ENCODE data around the gene PSME1. TPM values are rescaled to one million over a fixed set of nuclear protein-coding genes. Genes with fewer than 3 reads are reported as not detected.

PSME1 gene
- total and polyA plus RNA-seq, 10 of the 15 experiments (the other 5 are each of a cell fraction or from before 2014, with no cell fraction given), result 250 to 1,378 (median 412) TPM

DNA sequence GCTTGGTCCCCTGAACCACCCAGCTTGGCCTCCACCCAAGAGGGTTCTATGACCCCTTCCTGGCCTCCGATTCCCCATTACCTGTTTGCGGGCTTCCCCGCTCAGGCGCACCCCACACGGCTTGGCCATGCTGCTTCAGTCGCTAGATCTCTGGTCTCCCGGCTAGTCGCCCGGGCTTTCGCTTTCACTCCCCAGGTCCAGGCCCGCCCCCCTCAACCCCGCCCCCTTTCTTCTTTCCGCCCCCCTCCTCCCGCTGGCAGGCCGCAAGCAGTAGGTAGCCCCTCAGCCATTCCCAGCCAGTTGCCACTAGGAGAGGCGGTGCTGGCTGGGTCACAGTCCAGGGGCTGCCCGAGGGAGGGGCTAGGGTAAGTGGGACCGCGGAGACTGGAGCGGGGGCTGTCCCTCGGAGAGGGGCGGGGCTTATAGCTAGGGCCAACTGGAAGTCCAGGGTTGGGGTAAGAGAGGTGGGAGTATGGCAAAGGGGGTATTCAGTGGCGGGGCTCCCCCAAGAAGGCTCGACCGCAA, 10.5 kb downstream of the PSME1 start, which contains the start of gene PSME2:
Gene PSME2, minus strand, starts transcription at position 158 of the 525 bp plus-strand sequence. Its CDS starts 29 bp downstream, at position 129.
- peak within 1 kb of the TSS; percentile 94 for H3K27ac ChIP-seq (ENCODE audit: control insufficient read depth, insufficient read depth)
- in situ Hi-C loops (cut with MboI) (no loop called here), intact Hi-C loops (cut with micrococcal nuclease; ENCODE audit: unreplicated experiment) (loop anchor here (5.0 kb wide), 1 partner anchor 151 kb away; the partner anchor contains the start of genes DHRS1 and NOP9)
- SMC1A ChIA-PET (ENCODE audit: uncharacterized antibody, unreplicated experiment), result interaction anchor here (0.6 to 4.8 kb wide), 13 partner anchors 10 to 1177 kb away, joined by 3 to 54 read pairs (median 7); partner anchors contain the start of genes DCAF11, IPO4, IRF9 and NRL
- no peaks in the 10 kb centered on the region; the same call in 2 of the 3 replicates for H3K9me3 ChIP-seq (replicated peaks; ENCODE audit: control insufficient read depth, insufficient read depth, low read length)
- RAD21 ChIA-PET (ENCODE audit: unreplicated experiment), result interaction anchor here (0.6 to 3.9 kb wide), 19 partner anchors 9 to 163 kb away, joined by 3 to 37 read pairs (median 6); partner anchors contain the start of genes CHMP4A, CIDEB, DCAF11 and IPO4
- H2AFZ ChIP-seq (ENCODE audit: control insufficient read depth, low read depth, low read length), result peak within 1 kb of the TSS; percentile 66
- H4K20me1 ChIP-seq (ENCODE audit: control insufficient read depth, insufficient read depth), result no peaks in the 10 kb centered on the region
- peaks cover 14% of the 10 kb centered on the region for H3K4me1 ChIP-seq (ENCODE audit: control insufficient read depth, insufficient read depth, low read length)
- peak; percentile 93 for DNase-seq (ENCODE audit: low read depth, low spot score)
- H3K79me2 ChIP-seq (ENCODE audit: control insufficient read depth, insufficient read depth, low read length), result peaks cover 61% of the 10 kb centered on the region
- peak within 1 kb of the TSS; percentile 88 for H3K4me2 ChIP-seq (ENCODE audit: control insufficient read depth, insufficient read depth)
- POLR2A ChIA-PET, result interaction anchor here (0.6 to 5.8 kb wide), 24 partner anchors 9 to 826 kb away, joined by 3 to 99 read pairs (median 8); partner anchors contain the start of genes CHMP4A, CIDEB, DCAF11 and IPO4
- H3K27me3 ChIP-seq (replicated peaks in 1 of 2; ENCODE audit: control insufficient read depth in 2 of 2, insufficient read depth in 2 of 2, low read length in 1 of 2), result no peaks in the 10 kb centered on the region
- BruUV-seq (replicated peaks), result no TSS peak
- CTCF ChIA-PET, result interaction anchor here (0.7 to 8.2 kb wide), 15 partner anchors 10 to 285 kb away, joined by 3 to 63 read pairs (median 6); partner anchors contain the start of genes CHMP4A, CIDEB, DCAF11 and IRF9
- peak; percentile 81 for FAIRE-seq
- ATAC-seq, result peak; percentile 81
- H3K9ac ChIP-seq (ENCODE audit: control insufficient read depth, insufficient read depth, low read length), result peak within 1 kb of the TSS; percentile 88
- peak within 1 kb of the TSS; percentile 82 for H3K4me3 ChIP-seq
- WGBS (ENCODE audit: insufficient coverage, insufficient replicate concordance, low lambda C conversion rate, missing lambda C conversion rate), result 2% methylated on average over 18 of the region's 25 CpGs
- peaks cover 15 to 44% of the 10 kb centered on the region in 2 experiments for H3K36me3 ChIP-seq (ENCODE audit: control insufficient read depth in 2 of 2, insufficient read depth in 2 of 2, low read length in 1 of 2)
- TF ChIP-seq ZNF217 (IDR thresholded peaks at IDR 0.05), result no peak
- TF ChIP-seq, protein P1, sequence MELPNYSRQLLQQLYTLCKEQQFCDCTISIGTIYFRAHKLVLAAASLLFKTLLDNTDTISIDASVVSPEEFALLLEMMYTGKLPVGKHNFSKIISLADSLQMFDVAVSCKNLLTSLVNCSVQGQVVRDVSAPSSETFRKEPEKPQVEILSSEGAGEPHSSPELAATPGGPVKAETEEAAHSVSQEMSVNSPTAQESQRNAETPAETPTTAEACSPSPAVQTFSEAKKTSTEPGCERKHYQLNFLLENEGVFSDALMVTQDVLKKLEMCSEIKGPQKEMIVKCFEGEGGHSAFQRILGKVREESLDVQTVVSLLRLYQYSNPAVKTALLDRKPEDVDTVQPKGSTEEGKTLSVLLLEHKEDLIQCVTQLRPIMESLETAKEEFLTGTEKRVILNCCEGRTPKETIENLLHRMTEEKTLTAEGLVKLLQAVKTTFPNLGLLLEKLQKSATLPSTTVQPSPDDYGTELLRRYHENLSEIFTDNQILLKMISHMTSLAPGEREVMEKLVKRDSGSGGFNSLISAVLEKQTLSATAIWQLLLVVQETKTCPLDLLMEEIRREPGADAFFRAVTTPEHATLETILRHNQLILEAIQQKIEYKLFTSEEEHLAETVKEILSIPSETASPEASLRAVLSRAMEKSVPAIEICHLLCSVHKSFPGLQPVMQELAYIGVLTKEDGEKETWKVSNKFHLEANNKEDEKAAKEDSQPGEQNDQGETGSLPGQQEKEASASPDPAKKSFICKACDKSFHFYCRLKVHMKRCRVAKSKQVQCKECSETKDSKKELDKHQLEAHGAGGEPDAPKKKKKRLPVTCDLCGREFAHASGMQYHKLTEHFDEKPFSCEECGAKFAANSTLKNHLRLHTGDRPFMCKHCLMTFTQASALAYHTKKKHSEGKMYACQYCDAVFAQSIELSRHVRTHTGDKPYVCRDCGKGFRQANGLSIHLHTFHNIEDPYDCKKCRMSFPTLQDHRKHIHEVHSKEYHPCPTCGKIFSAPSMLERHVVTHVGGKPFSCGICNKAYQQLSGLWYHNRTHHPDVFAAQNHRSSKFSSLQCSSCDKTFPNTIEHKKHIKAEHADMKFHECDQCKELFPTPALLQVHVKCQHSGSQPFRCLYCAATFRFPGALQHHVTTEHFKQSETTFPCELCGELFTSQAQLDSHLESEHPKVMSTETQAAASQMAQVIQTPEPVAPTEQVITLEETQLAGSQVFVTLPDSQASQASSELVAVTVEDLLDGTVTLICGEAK (IDR thresholded peaks at IDR 0.05; ENCODE audit: borderline replicate concordance), result no peak
- no peak for TF ChIP-seq IRF5 (IDR thresholded peaks at IDR 0.05; ENCODE audit: borderline replicate concordance)
- TF ChIP-seq ZBTB33 (IDR thresholded peaks at IDR 0.05), result no peak
- no peak for TF ChIP-seq E2F4 (IDR thresholded peaks at IDR 0.05; ENCODE audit: low read depth, low read length)
- TF ChIP-seq ZSCAN29 (IDR thresholded peaks at IDR 0.05), result no peak
- no peak for TF ChIP-seq ASH2L (IDR thresholded peaks at IDR 0.05; ENCODE audit: borderline replicate concordance, low read depth)
- no peak for TF ChIP-seq MTA3 (IDR thresholded peaks at IDR 0.05; ENCODE audit: borderline replicate concordance, low read length)
- TF ChIP-seq RAD21 (IDR thresholded peaks at IDR 0.05; ENCODE audit: insufficient read depth, low read depth, low read length), result no peak
- TF ChIP-seq ZNF384 (IDR thresholded peaks at IDR 0.05; ENCODE audit: borderline replicate concordance, low read depth, low read length), result no peak
- TF ChIP-seq RB1 (IDR thresholded peaks at IDR 0.05; ENCODE audit: borderline replicate concordance), result no peak
- TF ChIP-seq RAD51 (IDR thresholded peaks at IDR 0.05), result no peak
- no peak for TF ChIP-seq MEF2B (IDR thresholded peaks at IDR 0.05; ENCODE audit: partially characterized antibody, poor library complexity, severe bottlenecking)
